K562 (cell line): ENCODE results near the gene CD151. TPM values are rescaled to one million over a fixed set of nuclear protein-coding genes. Genes with fewer than 3 reads are reported as not detected.

Experiments used
- ARID3B ChIP-seq: fragments of 250-450 bp; sonication (Bioruptor Pico); IDR thresholded peaks from 2 replicates; pipeline ENCODE4 v1.4.0; 2020; ENCODE audit warnings: borderline replicate concordance
- BRF2 ChIP-seq: IDR thresholded peaks from 3 replicates; pipeline ENCODE4 v1.6.1; 2011; ENCODE audit warnings: borderline replicate concordance, mild to moderate bottlenecking; ENCODE audit not compliant: insufficient read length, insufficient read depth
- CBX1 ChIP-seq: sonication (generic); IDR thresholded peaks from 2 replicates; pipeline ENCODE4 v1.6.1; 2016; ENCODE audit warnings: antibody characterized with exemption, low read depth, mild to moderate bottlenecking
- CTBP1 ChIP-seq: fragments of 450-650 bp; IDR thresholded peaks from 2 replicates; pipeline ENCODE4 v1.6.1; 2016; ENCODE audit warnings: borderline replicate concordance
- GTF3C2 ChIP-seq: IDR thresholded peaks from 3 replicates; pipeline ENCODE4 v1.6.1; 2011; ENCODE audit warnings: borderline replicate concordance, mild to moderate bottlenecking, moderate library complexity; ENCODE audit not compliant: insufficient read length; ENCODE audit errors: extremely low read depth
- MLX ChIP-seq, 2 experiments: fragments of 450-650 bp in 1 of 2; sonication (generic) in 1 of 2; formaldehyde crosslinking; conservative IDR thresholded peaks; 2 replicates each; pipeline versions ENCODE4 v1.4.0 to v1.8.1; 2020 to 2022; ENCODE audit warnings: mild to moderate bottlenecking in 1 of 2, missing genetic modification reagents in 1 of 2
- NKRF ChIP-seq: fragments of 450-650 bp; IDR thresholded peaks from 2 replicates; pipeline ENCODE4 v1.6.1; 2016; ENCODE audit warnings: borderline replicate concordance
- SMARCE1 ChIP-seq: fragments of 450-650 bp; IDR thresholded peaks from 2 replicates; pipeline ENCODE4 v1.7.1; 2016; ENCODE audit warnings: mild to moderate bottlenecking
- TCF7L2 ChIP-seq: fragments of 150-350 bp; IDR thresholded peaks from 2 replicates; pipeline ENCODE4 v1.6.1; 2016; ENCODE audit warnings: low read depth, mild to moderate bottlenecking, low read length, moderate library complexity
- ZNF143 ChIP-seq: sonication (generic); formaldehyde crosslinking; IDR thresholded peaks from 2 replicates; pipeline ENCODE4 v1.9.0; 2022; ENCODE audit warnings: mild to moderate bottlenecking, missing genetic modification reagents
- ZNF609 ChIP-seq: sonication (generic); formaldehyde crosslinking; IDR thresholded peaks from 2 replicates; pipeline ENCODE4 v1.8.1; 2023; ENCODE audit warnings: missing genetic modification reagents, mild to moderate bottlenecking, borderline replicate concordance
- polyA plus RNA-seq, 8 experiments: library from polyadenylated mRNA; depleted of rRNA in 4 of 8; stranded (reverse) in 5 of 8; unstranded in 3 of 8; fragments of >200 nt; fragmentation: Nextera tagmentation in 2 of 8; fragmentation: Illumina TruSeq in 1 of 8; extraction: Ambion mirVana in 2 of 8; extraction: Trizol in 1 of 8; gene quantifications; 2 replicates each; pipeline versions ENCODE4 v1.2.1 to v1.2.3, GENCODE V29; 2011 to 2014; ENCODE audit warnings: inconsistent platforms in 1 of 8, missing spikeins in 1 of 8
- total RNA-seq, 7 experiments: library from RNA; depleted of rRNA in 6 of 7; stranded (reverse); fragments of >200 nt in 6 of 7; fragmentation: Illumina TruSeq in 2 of 7; extraction: Trizol in 2 of 7; gene quantifications; 2 replicates each; pipeline versions ENCODE4 v1.2.1 to v1.2.3, GENCODE V29; 2011 to 2021; ENCODE audit warnings: low replicate concordance in 1 of 7

Gene CD151
- total and polyA plus RNA-seq, 9 of the 15 experiments (the other 6 are each of a cell fraction or from before 2014, with no cell fraction given): 2.3 to 187 (median 140) TPM

- TF ChIP-seq SMARCE1 (no peak), ARID3B (no peak), GTF3C2 (no peak), CBX1 (no peak), BRF2 (no peak), NKRF (peak; percentile 90), ZNF609 (CRISPR knock-in tag) (no peak), ZNF143 (peak; percentile 40; the same call in 1 of the 2 replicates), CTBP1 (no peak), TCF7L2 (no peak), MLX (CRISPR knock-in tag; conservative IDR thresholded peaks at IDR 0.05) (0 out of 4 replicates have a peak, but pooled peaks of 1 of the 2 experiments have one; percentile 68)
Measured at GRCh38 chr11:797296-798092, 35.3 kb upstream of the CD151 start (continued).
